Heart left ventricle (tissue), 16 donors: Measurements from ENCODE around the gene HMGCS2. TPM values are rescaled to one million over a fixed set of nuclear protein-coding genes. Genes with fewer than 3 reads are reported as not detected.

ENCODE experiments used
- ATAC-seq, 4 donors: fragments of 200-7000 bp; cut with Tn5 transposase; one replicate each; pipeline ENCODE4 v1.9.1; 2020 to 2022; ENCODE audit warnings: moderate library complexity in 4 of 4, mild to moderate bottlenecking in 3 of 4, moderate number of reproducible peaks in 1 of 4
- DNase-seq, 5 donors: peaks; one replicate each; pipeline ENCODE4 v3.0.0-alpha.2; 2020
- H3K27ac ChIP-seq, 12 donors: fragments of 200-600 bp; sonication (generic) in 4 of 12; one replicate each; pipeline versions ENCODE4 v1.5.0 to v1.8.0; 2016 to 2022; ENCODE audit warnings: mild to moderate bottlenecking in 2 of 12
- H3K27me3 ChIP-seq, 9 donors: fragments of 200-600 bp; sonication (generic) in 2 of 9; one replicate each; pipeline versions ENCODE4 v1.5.1 to v1.8.0; 2016 to 2022; ENCODE audit warnings: mild to moderate bottlenecking in 3 of 9
- H3K36me3 ChIP-seq, 9 donors: fragments of 200-600 bp; sonication (generic) in 2 of 9; one replicate each; pipeline versions ENCODE4 v1.5.0 to v1.8.0; 2018 to 2022; ENCODE audit warnings: mild to moderate bottlenecking in 2 of 9
- H3K4me1 ChIP-seq, 12 donors: fragments of 200-600 bp; sonication (generic) in 4 of 12; one replicate each; pipeline versions ENCODE4 v1.5.0 to v1.8.0; 2016 to 2022; ENCODE audit warnings: mild to moderate bottlenecking in 3 of 12
- H3K4me3 ChIP-seq, 12 donors: fragments of 200-600 bp; sonication (generic) in 4 of 12; one replicate each; pipeline versions ENCODE4 v1.5.0 to v1.8.0; 2017 to 2022; ENCODE audit warnings: mild to moderate bottlenecking in 9 of 12, moderate library complexity in 4 of 12
- H3K9me3 ChIP-seq, 12 donors: fragments of 200-600 bp; sonication (generic) in 4 of 12; one replicate each; pipeline versions ENCODE4 v1.5.0 to v1.8.0; 2016 to 2022; ENCODE audit warnings: mild to moderate bottlenecking in 1 of 12
- POLR2A ChIP-seq, 2 donors: fragments of 450-650 bp; IDR thresholded peaks; one replicate each; pipeline ENCODE4 v1.6.1; 2017; ENCODE audit warnings: antibody characterized with exemption in 2 of 2, mild to moderate bottlenecking in 2 of 2, moderate library complexity in 2 of 2
- WGBS, 4 donors: extraction: QIAGEN DNeasy Blood & Tissue Kit in 2 of 4; methylation state at CpG; one replicate each; pipeline versions ENCODE4 v1.1.5 to v1.1.7; 2013 to 2018; 5-methylcytosine and 5-hydroxymethylcytosine counted together
- intact Hi-C, 10 donors: fragments of 100-400 bp; cut with DNase I; formaldehyde crosslinking; loops; one replicate each; pipeline versions ENCODE4 v1.11.1 to v1.14.2; 2022
- polyA plus RNA-seq, 2 donors: library from polyadenylated mRNA; stranded (reverse); fragments of 200-250 nt; gene quantifications; one replicate each; pipeline ENCODE4 v1.2.3, GENCODE V29; 2013
- total RNA-seq, 9 donors: library from RNA; depleted of rRNA in 2 of 9; stranded (reverse); fragments of >200 nt in 2 of 9; fragmentation: NEBNext Ultra II Directional in 3 of 9; extraction: Animal tissue kit (Norgen Biotek cat#: 25700) in 3 of 9; gene quantifications; one replicate each; pipeline versions ENCODE4 v1.1.0 to v1.2.4, GENCODE V29; 2016 to 2023
- TF ChIP-seq, protein P1 (sequence below), 12 donors: fragments of 200-600 bp; sonication (generic) in 4 of 12; IDR thresholded peaks; one replicate each; pipeline versions ENCODE4 v1.5.0 to v1.8.0; 2018 to 2022; ENCODE audit warnings: antibody characterized with exemption in 12 of 12, mild to moderate bottlenecking in 5 of 12
- donor health status: ischemic (EF 13 %, LVEDD 7.1; RV severe dilation, severe dysfunction).
- donor health status: healthy with polysubstance abuse.
- donor health status: DM: no; HTN: yes; CAD: no.
- donor health status: DM: no; HTN: no; CAD: no.
- donor health status: ischemic (EF 25% LVEDD 6.9; RV normal size, moderate dysfunction).
- donor health status: ischemic (EF 25% LVEDD 5.7; RV mildly dilated, moderate dysfunction).
- donor health status: healthy.
- donor health status: DM: yes; HTN: yes; CAD: no.
- donor health status: ischemic (EF 35%, LVEDD 5.7; RV mildly dilated, moderate dysfunction).
- donor health status: nonischemic (EF 11% LVEDD 7.7; RV severe dilation, severe dysfunction).
- donor health status: DM: yes; HTN: yes; CAD: no.
- donor health status: PGD.
- donor health status: ischemic (EF 29% LVEDD 5.4; RV normal size, mild dysfunction).
- donor health status: nonischemic (EF 23%, LVEDD 6.1; RV moderate dilation, normal function).

HMGCS2 gene
- total and polyA plus RNA-seq, 11 donors = 0.42 to 504 (median 15.5) TPM

DNA sequence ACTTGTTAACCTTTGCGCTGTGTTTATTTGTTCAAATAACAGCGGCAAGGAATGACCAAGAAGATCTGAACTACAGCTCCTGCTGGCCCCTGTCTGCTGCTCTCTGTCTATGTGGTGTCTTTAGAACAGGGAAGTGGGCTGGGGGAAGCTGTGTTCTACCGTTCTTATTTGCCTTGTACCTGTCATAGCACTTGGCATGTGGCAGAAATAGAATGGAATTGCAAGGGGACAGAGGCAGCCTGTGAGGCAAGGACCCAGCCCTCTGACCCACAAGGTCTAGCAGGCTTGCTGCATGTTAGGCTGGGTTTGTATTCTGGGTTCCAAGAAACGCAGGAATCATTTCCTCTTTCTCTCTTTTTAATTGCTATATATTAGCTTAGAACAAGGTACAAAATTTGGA is 20.7 kb downstream of the HMGCS2 start:
- H3K9me3 ChIP-seq = no peaks in the 10 kb centered on the region
- intact Hi-C loops = loop anchor here in 2 of 10 donors (10.0 kb wide), 2 partner anchors 57 to 127 kb away; no protein-coding TSS in a partner anchor
- no peaks in the 10 kb centered on the region for H3K27me3 ChIP-seq
- no peak overlapping the region for H3K4me3 ChIP-seq
- H3K4me1 ChIP-seq = peaks cover 0 to 16% (median 3%) of the 10 kb centered on the region in 12 donors
- H3K36me3 ChIP-seq = no peaks in the 10 kb centered on the region
- H3K27ac ChIP-seq = no peak overlapping the region
- WGBS, 4 donors = 54 to 63% (median 61%) methylated on average over 4 of the region's 4 CpGs
- ATAC-seq (no peak), DNase-seq (no peak)
- TF ChIP-seq, protein P1, sequence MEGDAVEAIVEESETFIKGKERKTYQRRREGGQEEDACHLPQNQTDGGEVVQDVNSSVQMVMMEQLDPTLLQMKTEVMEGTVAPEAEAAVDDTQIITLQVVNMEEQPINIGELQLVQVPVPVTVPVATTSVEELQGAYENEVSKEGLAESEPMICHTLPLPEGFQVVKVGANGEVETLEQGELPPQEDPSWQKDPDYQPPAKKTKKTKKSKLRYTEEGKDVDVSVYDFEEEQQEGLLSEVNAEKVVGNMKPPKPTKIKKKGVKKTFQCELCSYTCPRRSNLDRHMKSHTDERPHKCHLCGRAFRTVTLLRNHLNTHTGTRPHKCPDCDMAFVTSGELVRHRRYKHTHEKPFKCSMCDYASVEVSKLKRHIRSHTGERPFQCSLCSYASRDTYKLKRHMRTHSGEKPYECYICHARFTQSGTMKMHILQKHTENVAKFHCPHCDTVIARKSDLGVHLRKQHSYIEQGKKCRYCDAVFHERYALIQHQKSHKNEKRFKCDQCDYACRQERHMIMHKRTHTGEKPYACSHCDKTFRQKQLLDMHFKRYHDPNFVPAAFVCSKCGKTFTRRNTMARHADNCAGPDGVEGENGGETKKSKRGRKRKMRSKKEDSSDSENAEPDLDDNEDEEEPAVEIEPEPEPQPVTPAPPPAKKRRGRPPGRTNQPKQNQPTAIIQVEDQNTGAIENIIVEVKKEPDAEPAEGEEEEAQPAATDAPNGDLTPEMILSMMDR (IDR thresholded peaks at IDR 0.05) = no peak

DNA sequence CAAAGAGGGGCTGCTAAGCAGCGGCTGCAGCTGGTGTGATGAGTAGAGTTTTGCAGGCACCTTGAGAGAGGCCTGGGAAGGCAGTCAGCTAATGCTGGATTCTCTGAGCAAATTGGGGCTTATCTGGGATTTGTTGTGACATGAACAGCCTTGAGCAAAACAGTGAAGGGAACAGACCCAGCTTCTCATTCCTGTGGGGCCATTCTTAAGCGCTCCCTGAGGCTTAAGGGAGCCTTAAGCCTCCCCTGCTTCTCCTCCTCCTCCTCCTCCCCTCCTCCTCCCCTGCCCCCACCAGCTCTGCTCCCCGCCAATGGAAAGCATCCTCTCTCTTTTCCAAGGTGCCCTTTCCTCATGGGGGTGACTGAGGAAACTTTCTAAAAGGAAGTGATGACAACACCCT is 21.3 kb downstream of the HMGCS2 start:
- Histone ChIP-seq H3K4me1 (peaks cover 0 to 22% (median 6%) of the 10 kb centered on the region in 12 donors), H3K27ac (no peak overlapping the region), H3K36me3 (no peaks in the 10 kb centered on the region), H3K27me3 (no peaks in the 10 kb centered on the region), H3K9me3 (no peaks in the 10 kb centered on the region), H3K4me3 (no peak overlapping the region)
- 62 to 80% (median 70%) methylated on average over 3 of the region's 3 CpGs for WGBS, 4 donors
- no peak for TF ChIP-seq POLR2A (IDR thresholded peaks at IDR 0.05)
- TF ChIP-seq, protein P1 (IDR thresholded peaks at IDR 0.05) = no peak
- ATAC-seq (no peak), DNase-seq (no peak)
- intact Hi-C loops = loop anchor here in 2 of 10 donors (10.0 kb wide), 2 partner anchors 57 to 127 kb away; no protein-coding TSS in a partner anchor

DNA sequence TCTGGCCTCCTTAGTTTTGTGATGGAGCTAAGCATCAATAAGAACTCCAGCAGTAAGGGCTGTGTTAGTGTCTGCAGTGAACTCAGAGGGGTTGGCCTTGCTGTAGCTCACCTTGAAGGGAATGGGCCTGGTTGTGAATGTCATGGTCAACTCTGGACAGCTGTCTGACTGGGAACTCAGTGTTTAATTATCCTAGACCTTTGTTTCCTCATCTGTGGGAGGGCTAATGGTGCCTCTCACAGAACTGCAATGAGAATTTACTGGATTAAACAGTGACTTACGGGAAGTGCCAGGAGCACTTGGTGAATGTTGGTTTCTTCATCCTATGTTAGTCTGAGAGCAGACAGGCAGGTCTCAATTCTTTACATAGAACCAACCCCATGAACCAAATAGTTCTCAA is 23.7 kb downstream of the HMGCS2 start:
- 92 to 98% (median 95%) methylated on average over 1 of the region's 1 CpG for WGBS, 4 donors
- no peaks in the 10 kb centered on the region for H3K9me3 ChIP-seq
- DNase-seq = no peak
- TF ChIP-seq POLR2A (IDR thresholded peaks at IDR 0.05) = no peak
- TF ChIP-seq, protein P1 (IDR thresholded peaks at IDR 0.05) = no peak
- H3K36me3 ChIP-seq = no peaks in the 10 kb centered on the region
- ATAC-seq = no peak
- no peaks in the 10 kb centered on the region for H3K27me3 ChIP-seq
- intact Hi-C loops = loop anchor here in 3 of 10 donors (2.0 to 10.0 kb wide), 3 partner anchors 60 to 130 kb away; no protein-coding TSS in a partner anchor
- no peak overlapping the region for H3K4me3 ChIP-seq
- H3K4me1 ChIP-seq = peaks cover 0 to 25% (median 11%) of the 10 kb centered on the region in 12 donors
- H3K27ac ChIP-seq = no peak overlapping the region

DNA sequence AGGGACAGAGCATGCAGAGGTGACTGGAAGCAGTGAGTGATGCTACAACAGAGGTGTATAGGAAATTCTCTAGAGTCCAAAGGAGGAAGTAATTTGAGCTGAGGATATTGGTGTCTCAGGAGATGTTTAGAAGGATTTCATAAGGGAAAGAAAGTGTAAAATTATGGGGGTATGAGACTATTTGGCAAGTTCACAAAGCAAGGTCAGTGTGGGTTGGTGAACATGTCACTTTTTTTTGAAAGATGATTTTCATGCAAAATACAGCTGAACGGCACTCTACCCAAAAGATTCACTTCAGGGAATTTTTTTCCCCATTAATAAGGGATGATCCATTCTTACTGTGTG is 24.1 kb downstream of the HMGCS2 start:
- H3K36me3 ChIP-seq = no peaks in the 10 kb centered on the region
- H3K27me3 ChIP-seq = no peaks in the 10 kb centered on the region
- ATAC-seq = no peak
- H3K4me3 ChIP-seq = no peak overlapping the region
- intact Hi-C loops = loop anchor here in 4 of 10 donors (2.0 to 10.0 kb wide), 4 partner anchors 60 to 130 kb away; no protein-coding TSS in a partner anchor
- no peak for DNase-seq
- TF ChIP-seq, protein P1 (IDR thresholded peaks at IDR 0.05) = no peak
- no peak for TF ChIP-seq POLR2A (IDR thresholded peaks at IDR 0.05)
- no peak overlapping the region for H3K27ac ChIP-seq
- H3K4me1 ChIP-seq = peaks cover 0 to 25% (median 11%) of the 10 kb centered on the region in 12 donors
- WGBS, 4 donors = 49 to 96% (median 93%) methylated on average over 1 of the region's 1 CpG
- H3K9me3 ChIP-seq = no peaks in the 10 kb centered on the region
